ENCODE measurements around the gene BEST1.

GRCh38 chr11:61911128-61911700, 38.9 kb upstream of the BEST1 start:
- TF ChIP-seq, protein P1, sequence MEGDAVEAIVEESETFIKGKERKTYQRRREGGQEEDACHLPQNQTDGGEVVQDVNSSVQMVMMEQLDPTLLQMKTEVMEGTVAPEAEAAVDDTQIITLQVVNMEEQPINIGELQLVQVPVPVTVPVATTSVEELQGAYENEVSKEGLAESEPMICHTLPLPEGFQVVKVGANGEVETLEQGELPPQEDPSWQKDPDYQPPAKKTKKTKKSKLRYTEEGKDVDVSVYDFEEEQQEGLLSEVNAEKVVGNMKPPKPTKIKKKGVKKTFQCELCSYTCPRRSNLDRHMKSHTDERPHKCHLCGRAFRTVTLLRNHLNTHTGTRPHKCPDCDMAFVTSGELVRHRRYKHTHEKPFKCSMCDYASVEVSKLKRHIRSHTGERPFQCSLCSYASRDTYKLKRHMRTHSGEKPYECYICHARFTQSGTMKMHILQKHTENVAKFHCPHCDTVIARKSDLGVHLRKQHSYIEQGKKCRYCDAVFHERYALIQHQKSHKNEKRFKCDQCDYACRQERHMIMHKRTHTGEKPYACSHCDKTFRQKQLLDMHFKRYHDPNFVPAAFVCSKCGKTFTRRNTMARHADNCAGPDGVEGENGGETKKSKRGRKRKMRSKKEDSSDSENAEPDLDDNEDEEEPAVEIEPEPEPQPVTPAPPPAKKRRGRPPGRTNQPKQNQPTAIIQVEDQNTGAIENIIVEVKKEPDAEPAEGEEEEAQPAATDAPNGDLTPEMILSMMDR (conservative IDR thresholded peaks at IDR 0.05): no peak
- no peak for TF ChIP-seq EZH2 (IDR thresholded peaks at IDR 0.05; ENCODE audit: low read depth)

Data from PC-9 (cell line).